GM10266 (cell line): Measurements from ENCODE around the gene IQCM.

Experiments
- DNase-seq: peaks from one replicate; pipeline ENCODE4 v3.0.0; 2012; ENCODE audit errors: extremely low spot score
- CTCF ChIP-seq: IDR thresholded peaks from 2 replicates; pipeline ENCODE4 v1.5.1; 2012; ENCODE audit warnings: mild to moderate bottlenecking, low read depth; ENCODE audit not compliant: control insufficient read depth, insufficient read depth; ENCODE audit errors: missing control alignments

The IQCM gene

GRCh38 chr4:149741186-149741831 is 74.3 kb downstream of the IQCM start:
- no peak for DNase-seq
- TF ChIP-seq CTCF: no peak

GRCh38 chr4:149738156-149738555 is 77.5 kb downstream of the IQCM start:
- no peak for TF ChIP-seq CTCF
- DNase-seq: no peak

- DNase-seq: no peak
- TF ChIP-seq CTCF: no peak
These were observed 79.8 kb downstream of the IQCM start for GRCh38 chr4:149735796-149736195.

- no peak for DNase-seq
- no peak for TF ChIP-seq CTCF
These were observed 87.2 kb downstream of the IQCM start for GRCh38 chr4:149728444-149728843.

GRCh38 chr4:149727663-149728062 is 88.0 kb downstream of the IQCM start:
- DNase-seq: no peak
- no peak for TF ChIP-seq CTCF

GRCh38 chr4:149723065-149723464 is 92.6 kb downstream of the IQCM start:
- DNase-seq: no peak
- no peak for TF ChIP-seq CTCF

GRCh38 chr4:149719806-149720205 is 95.8 kb downstream of the IQCM start:
- TF ChIP-seq CTCF: no peak
- DNase-seq: no peak
